Measurements from ENCODE around the gene C11orf54.

DNA sequence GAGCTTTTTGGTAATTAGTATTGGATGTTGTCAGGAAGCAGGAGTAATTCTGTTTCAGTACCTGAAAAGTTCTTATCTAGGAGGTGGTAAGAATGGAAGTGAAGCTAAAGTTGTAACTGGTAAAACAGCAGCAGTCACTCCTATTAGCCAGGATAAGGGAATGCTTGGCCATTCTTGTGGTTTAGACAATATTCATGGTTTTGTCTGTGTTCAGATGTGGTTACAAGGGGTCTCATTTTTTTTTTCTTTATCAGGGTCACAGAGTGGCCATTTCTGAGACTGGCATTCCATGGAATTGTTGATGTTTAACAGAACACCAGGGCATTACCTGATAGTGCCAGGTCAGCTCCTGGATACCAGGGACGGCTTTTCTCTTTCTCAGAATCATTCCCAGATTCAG lies 24.0 kb upstream of the C11orf54 start:
- TF ChIP-seq POLR2A (IDR thresholded peaks at IDR 0.05; ENCODE audit: low read length) (no peak), EP300 (IDR thresholded peaks at IDR 0.05) (no peak)
- TF ChIP-seq, protein P1, sequence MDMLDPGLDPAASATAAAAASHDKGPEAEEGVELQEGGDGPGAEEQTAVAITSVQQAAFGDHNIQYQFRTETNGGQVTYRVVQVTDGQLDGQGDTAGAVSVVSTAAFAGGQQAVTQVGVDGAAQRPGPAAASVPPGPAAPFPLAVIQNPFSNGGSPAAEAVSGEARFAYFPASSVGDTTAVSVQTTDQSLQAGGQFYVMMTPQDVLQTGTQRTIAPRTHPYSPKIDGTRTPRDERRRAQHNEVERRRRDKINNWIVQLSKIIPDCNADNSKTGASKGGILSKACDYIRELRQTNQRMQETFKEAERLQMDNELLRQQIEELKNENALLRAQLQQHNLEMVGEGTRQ (IDR thresholded peaks at IDR 0.05): no peak
